T-cell (primary cell): ENCODE results near the gene ZNF165. TPM values are rescaled to one million over a fixed set of nuclear protein-coding genes. Genes with fewer than 3 reads are reported as not detected.

Experiments used
- ATAC-seq, 4 experiments: fragments of 200-7000 bp in 3 of 4; fragments of 150-1000 bp in 1 of 4; cut with Tn5 transposase; replicated peaks in 1 of 4; 1 replicate in 3 of 4; 2 replicates in 1 of 4; pipeline ENCODE4 v1.10.0; 2021; ENCODE audit warnings: moderate library complexity in 3 of 4, mild to moderate bottlenecking in 2 of 4, moderate number of reproducible peaks in 1 of 4
- CTCF ChIA-PET, 2 donors: fragments of 300-600 bp; sonication (Branson Sonifier 250); formaldehyde crosslinking; loops; one replicate each; lab custom pipeline; 2022; ENCODE audit warnings: antibody characterized with exemption in 2 of 2; lab: Charles Lee
- POLR2A ChIA-PET, 2 donors: fragments of 300-600 bp; sonication (Branson Sonifier 250); formaldehyde crosslinking; loops; one replicate each; lab custom pipeline; 2022; ENCODE audit warnings: antibody characterized with exemption in 2 of 2; lab: Charles Lee
- DNase-seq, 35 experiments: peaks; one replicate each; pipeline versions ENCODE4 v3.0.0 to v3.0.0-alpha.2; 2013 to 2023
- H3K27ac ChIP-seq: one replicate; pipeline ENCODE4 v1.5.1; 2013; ENCODE audit warnings: low read length
- H3K27me3 ChIP-seq, 2 experiments: replicated peaks in 1 of 2; 1 replicate in 1 of 2; 2 replicates in 1 of 2; pipeline versions ENCODE4 v1.6.1 to v1.7.0; 2013; ENCODE audit warnings: low read length in 1 of 2, mixed read lengths in 1 of 2; ENCODE audit not compliant: control insufficient read depth in 2 of 2, insufficient read depth in 2 of 2; ENCODE audit errors: extremely low read depth in 1 of 2
- H3K36me3 ChIP-seq, 2 donors: 1 replicate in 1 of 2; 2 replicates in 1 of 2; pipeline versions ENCODE4 v1.6.1 to v1.7.0; 2013; ENCODE audit warnings: low read length in 1 of 2; ENCODE audit not compliant: control insufficient read depth in 2 of 2, insufficient read depth in 1 of 2; ENCODE audit errors: extremely low read depth in 1 of 2
- H3K4me1 ChIP-seq, 2 experiments: 1 replicate in 1 of 2; 2 replicates in 1 of 2; pipeline versions ENCODE4 v1.6.1 to v1.7.0; 2013; ENCODE audit warnings: low read length in 2 of 2, mixed read lengths in 1 of 2; ENCODE audit not compliant: insufficient read depth in 2 of 2, control insufficient read depth in 1 of 2; ENCODE audit errors: extremely low read depth in 1 of 2
- H3K4me3 ChIP-seq, 2 donors: 1 replicate in 1 of 2; 2 replicates in 1 of 2; pipeline versions ENCODE4 v1.5.1 to v1.7.0; 2013; ENCODE audit warnings: mild to moderate bottlenecking in 2 of 2, low read length in 1 of 2, moderate library complexity in 1 of 2; ENCODE audit not compliant: control insufficient read depth in 1 of 2; ENCODE audit errors: extremely low read depth in 1 of 2
- H3K9me3 ChIP-seq: 2 replicates; pipeline ENCODE4 v1.7.0; 2013
- H3K27ac Mint-ChIP-seq, 2 donors: one replicate each; pipeline ENCODE4 v1.8.0; 2020 to 2021; ENCODE audit warnings: mild to moderate bottlenecking in 2 of 2, mixed read lengths in 2 of 2
- H3K27me3 Mint-ChIP-seq, 2 donors: one replicate each; pipeline ENCODE4 v1.8.0; 2021 to 2022; ENCODE audit warnings: mixed read lengths in 2 of 2
- H3K36me3 Mint-ChIP-seq: one replicate; pipeline ENCODE4 v1.8.0; 2021; ENCODE audit warnings: mixed read lengths
- H3K4me1 Mint-ChIP-seq, 3 donors: one replicate each; pipeline ENCODE4 v1.8.0; 2020 to 2022; ENCODE audit warnings: mixed read lengths in 3 of 3, mild to moderate bottlenecking in 1 of 3
- H3K4me3 Mint-ChIP-seq, 3 donors: one replicate each; pipeline ENCODE4 v1.8.0; 2020 to 2022; ENCODE audit warnings: mild to moderate bottlenecking in 3 of 3, mixed read lengths in 3 of 3, moderate library complexity in 3 of 3
- H3K9me3 Mint-ChIP-seq, 3 donors: one replicate each; pipeline ENCODE4 v1.8.0; 2020 to 2022; ENCODE audit warnings: mixed read lengths in 3 of 3
- WGBS: methylation state at CpG from one replicate; pipeline ENCODE4 v1.1.5; 2013; ENCODE audit warnings: missing lambda C conversion rate; ENCODE audit not compliant: insufficient coverage; 5-methylcytosine and 5-hydroxymethylcytosine counted together
- total RNA-seq, 35 experiments: library from RNA in 6 of 35; stranded (reverse) in 6 of 35; fragments of 120-200 nt in 1 of 35; gene quantifications; one replicate each; pipeline versions ENCODE4 v1.2.1 to v1.2.4 and lab custom pipeline; 2013 to 2026

ZNF165 gene
- total RNA-seq, 5 donors from 2014 or later (not counting 1 experiment from before 2014, with no cell fraction given), result 0.79 to 7.2 (median 1.4) TPM

DNA sequence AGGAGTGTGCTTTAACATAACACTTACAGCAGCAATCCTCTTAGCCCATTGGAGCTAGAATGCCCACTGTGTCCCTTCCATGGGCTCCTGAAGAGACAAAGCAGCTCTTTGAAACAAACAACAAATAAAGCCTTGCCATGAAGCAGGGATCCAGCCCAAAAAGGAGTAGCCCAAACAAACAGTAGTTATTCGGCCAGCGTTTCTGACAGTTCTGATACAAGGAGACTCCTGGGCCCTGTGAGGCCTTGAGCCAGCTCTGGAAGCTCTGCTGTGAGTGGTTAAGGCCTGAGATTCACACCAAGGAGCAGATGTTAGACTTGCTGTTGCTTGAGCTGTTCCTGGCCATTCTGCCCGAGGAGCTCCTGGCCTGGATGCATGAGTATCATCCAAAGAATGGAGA is 27.1 kb downstream of the ZNF165 start:
- Mint-ChIP-seq H3K4me3 (no peak overlapping the region), H3K27ac (no peak overlapping the region), H3K36me3 (no peaks in the 10 kb centered on the region), H3K27me3 (peaks cover 0 to 7% of the 10 kb centered on the region in 2 donors), H3K9me3 (no peaks in the 10 kb centered on the region), H3K4me1 (peaks cover 10 to 13% (median 12%) of the 10 kb centered on the region in 3 donors)
- Histone ChIP-seq H3K4me1 (peaks cover 2 to 10% of the 10 kb centered on the region in 2 experiments), H3K27me3 (peaks cover 0 to 5% of the 10 kb centered on the region in 2 experiments), H3K4me3 (no peak overlapping the region), H3K36me3 (no peaks in the 10 kb centered on the region), H3K27ac (no peak overlapping the region), H3K9me3 (no peaks in the 10 kb centered on the region)
- DNase-seq, result no peak
- 93% methylated on average over 3 of the region's 3 CpGs for WGBS
- POLR2A ChIA-PET, result interaction anchor here (0.5 to 0.8 kb wide), 2 partner anchors 24 to 139 kb away, joined by 3 to 4 read pairs; no protein-coding TSS in a partner anchor
- CTCF ChIA-PET, result no interaction called here
- no peak for ATAC-seq

- POLR2A ChIA-PET, result no interaction called here
- no peak for DNase-seq
- peaks cover 0 to 7% of the 10 kb centered on the region in 2 donors for H3K27me3 Mint-ChIP-seq
- H3K4me1 Mint-ChIP-seq, result no peaks in the 10 kb centered on the region
- ATAC-seq, result no peak
- no peak overlapping the region for H3K4me3 Mint-ChIP-seq
- H3K27ac Mint-ChIP-seq, result no peak overlapping the region
- Histone ChIP-seq H3K27ac (no peak overlapping the region), H3K4me1 (no peaks in the 10 kb centered on the region), H3K9me3 (no peaks in the 10 kb centered on the region), H3K27me3 (peaks cover 0 to 5% of the 10 kb centered on the region in 2 experiments), H3K36me3 (peaks cover 8 to 17% of the 10 kb centered on the region in 2 donors), H3K4me3 (no peak overlapping the region)
- WGBS, result 100% methylated on average over 1 of the region's 3 CpGs
- H3K36me3 Mint-ChIP-seq, result peaks cover 19% of the 10 kb centered on the region
- no peaks in the 10 kb centered on the region for H3K9me3 Mint-ChIP-seq
- CTCF ChIA-PET, result no interaction called here
Measured at GRCh38 chr6:28111964-28112363, 31.6 kb downstream of the ZNF165 start.

DNA sequence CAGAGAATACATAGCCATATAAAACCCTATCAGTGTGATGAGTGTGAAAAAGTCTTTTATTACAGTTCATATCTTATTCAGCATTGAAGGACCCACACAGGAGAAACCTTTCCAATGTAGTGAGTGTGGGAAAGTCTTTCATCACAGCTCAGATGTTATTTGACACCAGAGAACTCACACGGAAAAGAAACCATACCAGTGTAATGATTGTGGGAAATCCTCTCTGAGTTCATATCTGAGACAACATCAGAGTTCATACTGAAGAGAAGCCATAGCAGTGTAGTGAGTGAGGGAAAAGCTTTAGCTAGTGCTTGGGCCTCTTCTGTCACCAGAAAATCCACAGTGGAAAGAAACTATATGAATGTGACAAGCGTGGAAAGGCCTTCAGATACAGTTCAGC is 35.4 kb downstream of the ZNF165 start:
- ATAC-seq (no peak), DNase-seq (no peak)
- no peaks in the 10 kb centered on the region for H3K4me1 Mint-ChIP-seq
- Histone ChIP-seq H3K9me3 (no peaks in the 10 kb centered on the region), H3K27me3 (no peaks in the 10 kb centered on the region), H3K4me1 (no peaks in the 10 kb centered on the region), H3K27ac (no peak overlapping the region), H3K4me3 (no peak overlapping the region), H3K36me3 (peaks cover 8 to 38% of the 10 kb centered on the region in 2 donors)
- no peak overlapping the region for H3K4me3 Mint-ChIP-seq
- WGBS, result no CpG with 5 or more reads among the region's 2 CpGs
- no peaks in the 10 kb centered on the region for H3K27me3 Mint-ChIP-seq
- ChIA-PET POLR2A (no interaction called here), CTCF (interaction anchor here in 1 of 2 donors (0.5 kb wide), 1 partner anchor 334 kb away, joined by 4 read pairs; no protein-coding TSS in a partner anchor)
- no peak overlapping the region for H3K27ac Mint-ChIP-seq
- peaks cover 35% of the 10 kb centered on the region for H3K36me3 Mint-ChIP-seq
- H3K9me3 Mint-ChIP-seq, result no peaks in the 10 kb centered on the region

- Mint-ChIP-seq H3K9me3 (no peaks in the 10 kb centered on the region), H3K4me1 (peaks cover 0 to 3% (median 0%) of the 10 kb centered on the region in 3 donors), H3K4me3 (no peak overlapping the region), H3K27me3 (no peaks in the 10 kb centered on the region), H3K36me3 (peaks cover 41% of the 10 kb centered on the region), H3K27ac (no peak overlapping the region)
- 100% methylated on average over 1 of the region's 2 CpGs for WGBS
- H3K4me1 ChIP-seq, result no peaks in the 10 kb centered on the region
- ATAC-seq, result no peak
- H3K27me3 ChIP-seq, result no peaks in the 10 kb centered on the region
- no peak for DNase-seq
- no peak overlapping the region for H3K4me3 ChIP-seq
- H3K9me3 ChIP-seq, result no peaks in the 10 kb centered on the region
- peaks cover 8 to 38% of the 10 kb centered on the region in 2 donors for H3K36me3 ChIP-seq
- CTCF ChIA-PET, result no interaction called here
- H3K27ac ChIP-seq, result no peak overlapping the region
- POLR2A ChIA-PET, result interaction anchor here in 1 of 2 donors (0.7 kb wide), 1 partner anchor 12 kb away, joined by 3 read pairs; no protein-coding TSS in a partner anchor
Measured at GRCh38 chr6:28117386-28118050, 37.1 kb downstream of the ZNF165 start.

GRCh38 chr6:28118217-28118616 is 37.8 kb downstream of the ZNF165 start:
- H3K9me3 Mint-ChIP-seq, result no peaks in the 10 kb centered on the region
- H3K36me3 Mint-ChIP-seq, result peaks cover 46% of the 10 kb centered on the region
- peaks cover 8 to 38% of the 10 kb centered on the region in 2 donors for H3K36me3 ChIP-seq
- 100% methylated on average over 1 of the region's 1 CpG for WGBS
- no peaks in the 10 kb centered on the region for H3K27me3 ChIP-seq
- no peak overlapping the region for H3K4me3 ChIP-seq
- no peak for DNase-seq
- H3K4me1 Mint-ChIP-seq, result peaks cover under 1 to 6% (median 3%) of the 10 kb centered on the region in 3 donors
- no peaks in the 10 kb centered on the region for H3K27me3 Mint-ChIP-seq
- H3K9me3 ChIP-seq, result no peaks in the 10 kb centered on the region
- H3K4me3 Mint-ChIP-seq, result no peak overlapping the region
- ChIA-PET POLR2A (interaction anchor here in 1 of 2 donors (0.7 kb wide), 1 partner anchor 44 kb away, joined by 3 read pairs; no protein-coding TSS in a partner anchor), CTCF (no interaction called here)
- no peak overlapping the region for H3K27ac ChIP-seq
- H3K27ac Mint-ChIP-seq, result no peak overlapping the region
- ATAC-seq, result no peak
- H3K4me1 ChIP-seq, result no peaks in the 10 kb centered on the region

GRCh38 chr6:28121876-28122275 is 41.5 kb downstream of the ZNF165 start:
- WGBS, result no CpG with 5 or more reads among the region's 2 CpGs
- Histone ChIP-seq H3K36me3 (peaks cover 0 to 30% of the 10 kb centered on the region in 2 donors), H3K9me3 (no peaks in the 10 kb centered on the region), H3K4me3 (no peak overlapping the region), H3K27me3 (no peaks in the 10 kb centered on the region), H3K4me1 (peaks cover 9 to 14% of the 10 kb centered on the region in 2 experiments), H3K27ac (no peak overlapping the region)
- no peaks in the 10 kb centered on the region for H3K9me3 Mint-ChIP-seq
- peak overlapping the region in 1 of 2 donors; percentile 34 for H3K27ac Mint-ChIP-seq
- DNase-seq (no peak), ATAC-seq (no peak)
- H3K27me3 Mint-ChIP-seq, result no peaks in the 10 kb centered on the region
- H3K4me1 Mint-ChIP-seq, result peaks cover 28 to 41% (median 36%) of the 10 kb centered on the region in 3 donors
- H3K36me3 Mint-ChIP-seq, result peaks cover 30% of the 10 kb centered on the region
- no peak overlapping the region for H3K4me3 Mint-ChIP-seq
- CTCF ChIA-PET, result no interaction called here
- POLR2A ChIA-PET, result no interaction called here
